Left ventricle myocardium inferior (tissue), 1 donor: ENCODE measurements around the gene PLAAT5. TPM values are rescaled to one million over a fixed set of nuclear protein-coding genes. Genes with fewer than 3 reads are reported as not detected.
"Not testable (repeated sequence)": the region's sequence is repeated elsewhere in the genome, so short reads cannot be mapped to it uniquely, and the experiment has no call there.

Experiments
- DNase-seq: peaks from one replicate; pipeline ENCODE4 v3.0.0-alpha.2; 2020
- H3K27ac ChIP-seq: fragments of 200-600 bp; replicated peaks from 2 replicates; pipeline ENCODE4 v1.8.0; 2021
- H3K27me3 ChIP-seq: fragments of 200-600 bp; 2 replicates; pipeline ENCODE4 v1.8.0; 2021; ENCODE audit warnings: low read depth
- H3K36me3 ChIP-seq: fragments of 200-600 bp; 2 replicates; pipeline ENCODE4 v1.8.0; 2021
- H3K4me1 ChIP-seq: fragments of 200-600 bp; 2 replicates; pipeline ENCODE4 v1.8.0; 2021
- H3K4me3 ChIP-seq: fragments of 200-600 bp; 2 replicates; pipeline ENCODE4 v1.8.0; 2021; ENCODE audit warnings: mild to moderate bottlenecking, moderate library complexity
- H3K9me3 ChIP-seq: fragments of 200-600 bp; replicated peaks from 2 replicates; pipeline ENCODE4 v1.8.0; 2021
- CTCF ChIP-seq: fragments of 200-600 bp; IDR thresholded peaks from 2 replicates; pipeline ENCODE4 v1.8.0; 2021; ENCODE audit warnings: antibody characterized with exemption, mild to moderate bottlenecking, borderline replicate concordance
- intact Hi-C: fragments of 100-400 bp; cut with micrococcal nuclease; formaldehyde crosslinking; loops from one replicate; pipeline ENCODE4 v1.11.0; 2022
- total RNA-seq: library from RNA; stranded (reverse); fragmentation: NEBNext Ultra II Directional; extraction: Animal tissue kit (Norgen Biotek cat#: 25700); gene quantifications from one replicate; pipeline ENCODE4 v1.2.1, GENCODE V29; 2021
- donor health status: DM: no; HTN: yes; CAD: no; lungs with severe emphysema.

The PLAAT5 gene
- total RNA-seq, 1 donor from 2014 or later: 1.4 TPM

DNA sequence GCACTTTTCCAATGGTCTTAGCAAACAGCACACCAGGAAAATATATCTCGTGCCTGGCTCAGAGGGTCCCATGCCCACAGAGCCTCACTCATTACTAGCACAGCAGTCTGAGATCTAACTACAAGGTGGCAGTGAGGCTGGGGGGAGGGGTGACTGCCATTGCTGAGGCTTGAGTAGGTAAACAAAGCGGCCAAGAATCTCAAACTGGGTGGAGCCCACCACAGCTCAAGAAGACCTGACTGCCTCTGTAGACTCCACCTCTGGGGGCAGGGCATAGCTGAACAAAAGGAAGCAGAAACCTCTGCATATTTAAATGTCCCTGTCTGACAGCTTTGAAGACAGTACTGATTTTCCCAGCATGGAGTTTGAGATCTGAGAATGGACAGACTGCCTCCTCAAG is 60.2 kb downstream of the PLAAT5 start:
- H3K4me1 ChIP-seq, H3K36me3 ChIP-seq, intact Hi-C loops, DNase-seq, H3K27ac ChIP-seq, H3K4me3 ChIP-seq, H3K9me3 ChIP-seq: not testable (repeated sequence)
- peaks cover 74% of the 10 kb centered on the region for H3K27me3 ChIP-seq

GRCh38 chr11:63427971-63428508 is 62.9 kb downstream of the PLAAT5 start:
- intact Hi-C loops: no loop called here
- H3K4me3 ChIP-seq: no peak overlapping the region
- no peaks in the 10 kb centered on the region for H3K36me3 ChIP-seq

DNA sequence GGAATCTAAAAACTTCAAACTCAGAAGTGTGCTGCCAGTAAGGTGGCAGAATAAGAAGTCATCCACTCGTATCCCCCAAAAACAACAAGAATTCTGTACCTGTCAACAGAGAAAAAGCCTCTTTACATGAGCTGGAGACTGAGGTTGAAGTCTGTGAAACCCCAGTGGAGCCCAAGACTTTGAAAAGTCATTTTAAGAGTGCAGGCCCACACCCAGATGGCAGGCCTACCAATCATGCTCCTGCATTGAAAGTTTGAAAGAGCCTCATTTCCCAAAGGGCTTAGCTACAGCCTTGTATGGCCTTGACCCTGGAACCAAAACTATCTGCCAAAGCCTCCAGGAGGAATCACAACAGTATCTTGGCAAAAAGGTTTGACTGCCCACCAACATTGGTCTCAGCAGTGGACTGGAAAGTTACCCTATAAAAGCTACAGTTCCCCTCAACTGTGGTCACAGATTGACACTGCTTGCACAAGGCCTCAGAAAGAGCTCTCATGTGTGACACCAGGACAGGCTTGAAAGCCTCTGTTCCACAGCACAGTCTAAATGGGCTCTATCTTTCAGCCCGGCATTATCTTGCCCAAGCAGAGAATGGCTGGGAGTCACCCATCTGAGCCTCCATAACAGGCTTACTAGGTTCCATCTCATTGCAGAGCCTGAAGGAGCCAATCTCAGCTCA is 73.7 kb downstream of the PLAAT5 start:
- no peaks in the 10 kb centered on the region for H3K4me1 ChIP-seq
- no peak overlapping the region for H3K4me3 ChIP-seq
- H3K27ac ChIP-seq: no peak overlapping the region
- H3K27me3 ChIP-seq: no peaks in the 10 kb centered on the region
- TF ChIP-seq CTCF: no peak
- DNase-seq: no peak
- no peaks in the 10 kb centered on the region for H3K36me3 ChIP-seq
- peaks cover 5% of the 10 kb centered on the region for H3K9me3 ChIP-seq
- intact Hi-C loops: no loop called here

More at GRCh38 chr11:63427971-63428508, 62.9 kb downstream of the PLAAT5 start:
- no peak for TF ChIP-seq CTCF
- Histone ChIP-seq H3K27me3 (peaks cover 56% of the 10 kb centered on the region), H3K4me1 (no peaks in the 10 kb centered on the region), H3K27ac (no peak overlapping the region), H3K9me3 (no peaks in the 10 kb centered on the region)
- no peak for DNase-seq

Other genes starting within 250 kb of the PLAAT5 start
- not detected for gene SLC22A25, start 247.6 kb downstream of the PLAAT5 start, total RNA-seq
- gene SLC22A9, start 121.4 kb downstream of the PLAAT5 start, total RNA-seq: not detected
- 0.25 TPM for gene LGALS12, start 14.9 kb upstream of the PLAAT5 start, total RNA-seq
- 15.5 TPM for gene PLAAT4, start 45.6 kb upstream of the PLAAT5 start, total RNA-seq
- gene PLAAT2, start 72.2 kb upstream of the PLAAT5 start, total RNA-seq: not detected
- gene PLAAT3, start 123.3 kb upstream of the PLAAT5 start, total RNA-seq: 144 TPM
- 13.4 TPM for gene ATL3, start 180.2 kb upstream of the PLAAT5 start, total RNA-seq
- 45.0 TPM for gene RTN3, start 190.3 kb upstream of the PLAAT5 start, total RNA-seq